Choroid plexus epithelial cell (primary cell): ENCODE results near the gene CALU.

Source experiments
- DNase-seq: peaks from one replicate; pipeline ENCODE4 v3.0.0-alpha.2; 2010; ENCODE audit warnings: low read depth
- H3K4me3 ChIP-seq: 2 replicates; pipeline ENCODE4 v1.5.1; 2011; ENCODE audit warnings: low read depth, mild to moderate bottlenecking, control low read depth, low read length, moderate library complexity
- TF ChIP-seq, protein P1 (sequence below): conservative IDR thresholded peaks from 2 replicates; pipeline ENCODE4 v1.5.1; 2011; ENCODE audit warnings: low read depth, mild to moderate bottlenecking, control low read depth, inconsistent platforms, low read length, moderate library complexity

The CALU gene

DNA sequence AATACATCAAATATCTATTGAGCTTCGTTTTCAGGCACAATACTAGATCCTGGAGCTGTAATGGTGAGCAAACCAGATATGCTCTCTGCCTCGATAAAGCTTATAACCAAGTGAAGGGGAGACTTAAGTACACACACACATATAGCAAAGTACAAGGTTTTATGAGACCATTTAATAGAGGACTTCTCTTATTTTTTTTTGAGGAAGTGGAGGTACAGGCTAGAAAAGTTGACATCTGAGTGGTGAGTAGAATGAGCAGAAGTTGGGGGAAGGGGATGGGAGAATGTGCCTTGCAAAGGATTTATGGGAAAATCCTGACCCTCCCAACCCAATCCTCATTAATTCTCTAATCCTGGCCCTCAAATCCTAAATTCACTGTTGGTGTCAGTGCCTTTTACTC lies 60.3 kb downstream of the CALU start:
- no peak for DNase-seq
- TF ChIP-seq, protein P1, sequence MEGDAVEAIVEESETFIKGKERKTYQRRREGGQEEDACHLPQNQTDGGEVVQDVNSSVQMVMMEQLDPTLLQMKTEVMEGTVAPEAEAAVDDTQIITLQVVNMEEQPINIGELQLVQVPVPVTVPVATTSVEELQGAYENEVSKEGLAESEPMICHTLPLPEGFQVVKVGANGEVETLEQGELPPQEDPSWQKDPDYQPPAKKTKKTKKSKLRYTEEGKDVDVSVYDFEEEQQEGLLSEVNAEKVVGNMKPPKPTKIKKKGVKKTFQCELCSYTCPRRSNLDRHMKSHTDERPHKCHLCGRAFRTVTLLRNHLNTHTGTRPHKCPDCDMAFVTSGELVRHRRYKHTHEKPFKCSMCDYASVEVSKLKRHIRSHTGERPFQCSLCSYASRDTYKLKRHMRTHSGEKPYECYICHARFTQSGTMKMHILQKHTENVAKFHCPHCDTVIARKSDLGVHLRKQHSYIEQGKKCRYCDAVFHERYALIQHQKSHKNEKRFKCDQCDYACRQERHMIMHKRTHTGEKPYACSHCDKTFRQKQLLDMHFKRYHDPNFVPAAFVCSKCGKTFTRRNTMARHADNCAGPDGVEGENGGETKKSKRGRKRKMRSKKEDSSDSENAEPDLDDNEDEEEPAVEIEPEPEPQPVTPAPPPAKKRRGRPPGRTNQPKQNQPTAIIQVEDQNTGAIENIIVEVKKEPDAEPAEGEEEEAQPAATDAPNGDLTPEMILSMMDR = no peak
- H3K4me3 ChIP-seq = no peak overlapping the region

DNA sequence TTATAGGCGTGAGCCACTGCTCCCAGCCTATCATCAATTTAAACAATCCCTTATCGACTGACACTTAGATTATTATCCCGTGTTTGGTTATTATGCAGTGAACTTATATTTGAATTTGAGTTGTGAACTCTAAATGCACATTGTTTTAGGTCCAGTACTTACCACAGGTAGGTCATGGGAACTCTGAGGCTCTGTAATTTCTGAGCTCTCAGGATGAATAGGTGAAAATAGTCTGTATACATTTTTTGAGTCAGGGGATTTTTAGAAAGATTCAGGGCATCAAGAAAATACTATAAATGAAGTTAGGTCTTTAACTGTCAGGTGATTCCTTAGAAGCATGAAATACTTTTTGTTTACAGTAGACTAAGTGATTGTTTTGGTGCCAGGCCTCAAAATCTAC lies 61.4 kb downstream of the CALU start:
- TF ChIP-seq, protein P1 = no peak
- no peak overlapping the region for H3K4me3 ChIP-seq
- no peak for DNase-seq

DNA sequence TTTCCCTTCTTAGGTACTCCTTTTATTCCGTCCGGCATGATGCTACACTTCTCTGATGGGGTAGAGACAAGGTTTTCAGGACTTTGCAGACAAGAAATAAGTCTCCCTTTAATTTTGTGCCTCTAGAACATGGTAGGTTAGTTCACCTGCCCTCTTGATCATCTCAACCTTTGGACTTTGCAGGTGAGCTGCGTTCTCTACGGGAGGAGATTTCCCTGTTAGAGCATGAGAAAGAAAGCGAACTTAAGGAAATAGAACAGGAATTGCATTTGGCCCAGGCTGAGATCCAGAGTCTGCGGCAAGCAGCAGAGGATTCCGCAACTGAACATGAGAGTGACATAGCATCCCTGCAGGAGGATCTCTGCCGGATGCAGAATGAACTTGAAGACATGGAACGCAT lies 61.8 kb downstream of the CALU start:
- H3K4me3 ChIP-seq = no peak overlapping the region
- TF ChIP-seq, protein P1 = no peak
- no peak for DNase-seq

DNA sequence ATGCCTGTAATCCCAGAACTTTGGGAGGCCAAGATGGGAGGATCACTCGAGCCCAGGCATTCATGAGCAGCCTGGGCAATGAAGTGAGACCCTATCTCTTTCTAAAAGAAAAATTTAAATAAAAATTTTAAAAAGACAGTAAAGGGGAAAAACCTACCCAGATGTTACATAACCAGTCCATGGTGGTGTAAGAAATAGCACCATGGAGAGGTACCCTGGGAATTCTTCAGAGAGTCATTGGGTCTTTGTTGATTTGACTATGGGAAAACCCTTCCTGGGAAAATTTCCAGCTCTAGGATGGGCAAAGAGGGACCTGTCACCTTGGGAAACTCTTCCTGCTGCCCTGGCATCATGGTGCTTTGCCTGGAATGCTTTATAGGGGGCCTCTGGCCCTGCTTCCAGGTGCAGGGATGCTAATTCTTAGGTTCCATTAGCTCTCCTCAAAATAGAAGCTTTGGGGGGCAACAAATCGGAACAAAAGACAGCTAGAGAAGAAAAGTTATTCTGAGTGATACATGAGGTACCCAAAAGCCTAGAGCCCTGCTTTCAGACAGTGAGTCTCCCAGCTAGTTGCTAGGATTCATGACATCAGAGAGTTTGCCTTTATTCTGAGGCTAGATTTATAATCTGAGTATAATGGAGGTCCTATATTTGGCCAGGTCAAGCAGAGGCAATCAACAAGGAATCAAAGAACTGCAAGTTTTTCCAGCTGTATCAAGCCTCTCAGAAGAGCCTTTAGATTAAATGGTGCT lies 62.7 kb downstream of the CALU start:
- no peak overlapping the region for H3K4me3 ChIP-seq
- DNase-seq = no peak
- TF ChIP-seq, protein P1 = no peak

DNA sequence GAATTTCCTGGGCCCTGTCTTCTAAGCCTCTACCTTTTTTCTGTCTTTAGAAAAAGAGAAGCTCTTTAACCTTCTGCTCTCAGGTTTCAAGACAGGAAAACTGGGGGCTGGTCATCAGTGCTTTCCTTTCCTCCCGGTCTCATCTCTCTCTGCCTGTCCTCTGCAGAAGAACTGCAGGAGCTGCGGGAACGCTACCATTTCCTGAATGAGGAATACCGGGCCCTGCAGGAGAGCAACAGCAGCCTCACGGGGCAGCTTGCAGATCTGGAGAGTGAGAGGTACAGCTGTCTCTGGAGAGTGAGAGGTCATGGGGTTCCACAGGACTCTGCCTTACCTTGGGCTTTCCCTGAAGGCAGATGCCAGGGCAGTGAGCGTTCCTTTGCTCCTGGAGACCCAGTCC lies 65.3 kb downstream of the CALU start:
- no peak overlapping the region for H3K4me3 ChIP-seq
- DNase-seq = no peak
- TF ChIP-seq, protein P1 = no peak

DNA sequence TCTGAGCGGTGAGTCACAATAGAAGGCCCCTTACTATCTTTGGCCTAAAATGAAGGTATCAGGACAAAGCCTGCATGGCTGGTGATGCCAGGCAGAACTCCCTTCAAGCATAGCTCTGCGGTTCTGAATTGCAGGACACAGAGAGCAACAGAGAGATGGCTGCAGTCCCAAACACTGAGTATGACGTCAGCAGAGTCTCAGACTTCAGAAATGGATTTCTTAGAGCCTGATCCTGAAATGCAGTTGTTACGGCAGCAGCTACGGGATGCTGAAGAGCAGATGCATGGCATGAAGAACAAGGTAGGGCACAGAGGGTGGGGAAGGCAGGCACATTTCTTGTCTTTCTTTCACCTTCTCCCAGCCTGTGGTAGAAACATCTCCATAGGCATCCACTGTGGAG lies 66.1 kb downstream of the CALU start:
- no peak for DNase-seq
- TF ChIP-seq, protein P1 = no peak
- no peak overlapping the region for H3K4me3 ChIP-seq

DNA sequence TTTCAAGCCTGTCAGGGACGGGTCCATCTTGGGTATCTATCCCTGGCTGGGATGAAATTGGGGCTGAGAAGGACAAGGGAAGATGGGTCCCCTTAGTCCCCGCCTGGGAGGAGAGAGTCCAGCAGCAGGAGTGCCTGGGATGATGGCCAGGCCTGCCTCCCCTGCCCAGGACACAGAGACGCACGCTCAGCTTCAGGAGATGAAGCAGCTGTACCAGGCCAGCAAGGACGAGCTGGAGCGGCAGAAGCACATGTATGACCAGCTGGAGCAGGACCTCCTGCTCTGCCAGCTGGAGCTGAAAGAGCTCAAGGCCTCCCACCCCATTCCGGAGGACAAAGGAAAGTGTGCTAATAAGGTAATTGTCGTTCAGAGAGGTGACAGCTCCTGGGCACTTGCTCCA lies 68.0 kb downstream of the CALU start:
- no peak overlapping the region for H3K4me3 ChIP-seq
- DNase-seq = no peak
- TF ChIP-seq, protein P1 = no peak
